Endothelial cell of umbilical vein (primary cell): Measurements from ENCODE around the gene HOXA11. TPM values are rescaled to one million over a fixed set of nuclear protein-coding genes. Genes with fewer than 3 reads are reported as not detected.
A peak's percentile ranks its signal among the peaks of the same experiment; 100 is the strongest.

ENCODE experiments used
- BruUV-seq: library from RNA; stranded (reverse); fragments of 400-500 nt; replicated peaks from 2 replicates; lab custom pipeline; 2021; lab: Mats Ljungman, UMichigan
- CTCF ChIA-PET: fragments of 300-600, 350-600 bp; sonication (Branson Sonifier 250); formaldehyde crosslinking; loops from one replicate; lab custom pipeline; 2021; ENCODE audit warnings: antibody characterized with exemption, inconsistent platforms; lab: Charles Lee
- POLR2A ChIA-PET: fragments of 300-600, 350-600 bp; sonication (Branson Sonifier 250); formaldehyde crosslinking; loops from one replicate; lab custom pipeline; 2021; ENCODE audit warnings: antibody characterized with exemption, inconsistent platforms; lab: Charles Lee
- DNase-seq: peaks from one replicate; pipeline ENCODE4 v3.0.0-alpha.2; 2011; ENCODE audit warnings: low read depth, low spot score
- FAIRE-seq: peaks from 2 replicates; lab custom pipeline; 2011; peaks lifted over from hg19 to GRCh38; lab: Jason Lieb, UNC
- H2AFZ ChIP-seq: 2 replicates; pipeline ENCODE4 v1.6.0; 2012; ENCODE audit warnings: low read depth, low read length, control low read depth, inconsistent platforms
- H3K27ac ChIP-seq: 2 replicates; pipeline ENCODE4 v1.5.1; 2011; ENCODE audit warnings: low read depth, mild to moderate bottlenecking, control low read depth, low read length, moderate library complexity; ENCODE audit not compliant: insufficient read depth
- H3K27me3 ChIP-seq, 2 experiments: 2 replicates each; pipeline versions ENCODE4 v1.6.0 to v1.6.1; 2011; ENCODE audit warnings: low read length in 2 of 2, mixed read lengths in 1 of 2; ENCODE audit not compliant: control insufficient read depth in 2 of 2, insufficient read depth in 2 of 2
- H3K36me3 ChIP-seq, 2 experiments: 2 replicates in 1 of 2; 3 replicates in 1 of 2; pipeline ENCODE4 v1.5.1; 2011; ENCODE audit warnings: low read length in 2 of 2, mild to moderate bottlenecking in 1 of 2, moderate library complexity in 1 of 2; ENCODE audit not compliant: control insufficient read depth in 2 of 2, insufficient read depth in 2 of 2; ENCODE audit errors: extremely low read depth in 1 of 2
- H3K4me1 ChIP-seq: 3 replicates; pipeline ENCODE4 v1.5.1; 2011; ENCODE audit warnings: mild to moderate bottlenecking, low read length; ENCODE audit not compliant: control insufficient read depth, insufficient read depth; ENCODE audit errors: extremely low read depth
- H3K4me2 ChIP-seq: 2 replicates; pipeline ENCODE4 v1.6.1; 2011; ENCODE audit warnings: low read length, control low read depth, mixed read lengths; ENCODE audit not compliant: insufficient read depth
- H3K4me3 ChIP-seq, 3 experiments: fragments of 200-600 bp in 1 of 3; sonication (generic), shearing (Covaris generic) in 1 of 3; replicated peaks in 1 of 3; 2 replicates each; pipeline ENCODE4 v1.5.1; 2011 to 2016; ENCODE audit warnings: control low read depth in 3 of 3, low read length in 3 of 3, mild to moderate bottlenecking in 2 of 3, inconsistent platforms in 1 of 3, low read depth in 1 of 3, moderate library complexity in 1 of 3; ENCODE audit not compliant: insufficient read depth in 1 of 3
- H3K79me2 ChIP-seq: 2 replicates; pipeline ENCODE4 v1.6.0; 2012; ENCODE audit warnings: low read length, inconsistent platforms; ENCODE audit not compliant: control insufficient read depth, insufficient read depth
- H3K9ac ChIP-seq: replicated peaks from 2 replicates; pipeline ENCODE3; 2011; ENCODE audit warnings: low read length, control low read depth; ENCODE audit not compliant: insufficient read depth; ENCODE audit errors: extremely low read depth
- H3K9me1 ChIP-seq: replicated peaks from 3 replicates; pipeline ENCODE4 v1.6.0; 2011; ENCODE audit warnings: mild to moderate bottlenecking, low read length; ENCODE audit not compliant: control insufficient read depth, insufficient read depth; ENCODE audit errors: extremely low read depth
- H3K9me3 ChIP-seq: replicated peaks from 2 replicates; pipeline ENCODE4 v1.5.1; 2012; ENCODE audit warnings: low read length, inconsistent platforms; ENCODE audit not compliant: control insufficient read depth, insufficient read depth
- H4K20me1 ChIP-seq: replicated peaks from 2 replicates; pipeline ENCODE3; 2011; ENCODE audit warnings: mild to moderate bottlenecking, low read length; ENCODE audit not compliant: control insufficient read depth, insufficient read depth; ENCODE audit errors: extremely low read depth
- EZH2 ChIP-seq: IDR thresholded peaks from 2 replicates; pipeline ENCODE4 v1.6.1; 2012; ENCODE audit warnings: borderline replicate concordance, low read depth, mild to moderate bottlenecking, moderate library complexity, low read length, inconsistent platforms; ENCODE audit not compliant: severe bottlenecking
- POLR2A ChIP-seq: IDR thresholded peaks from 2 replicates; pipeline ENCODE4 v1.6.1; 2012; ENCODE audit warnings: low read depth, mild to moderate bottlenecking, control low read depth, low read length
- POLR2AphosphoS5 ChIP-seq: IDR thresholded peaks from 2 replicates; pipeline ENCODE4 v1.6.1; 2012; ENCODE audit warnings: low read depth, mild to moderate bottlenecking, control low read depth, low read length, moderate library complexity; ENCODE audit not compliant: insufficient read depth
- dilution Hi-C: fragments of 300-500 bp; cut with MboI; formaldehyde crosslinking; loops from one replicate; pipeline ENCODE4 v1.15.0; 2019; ENCODE audit warnings: low sequenced_read_pairs; ENCODE audit not compliant: extremely low pct_ligation_motif_present
- intact Hi-C: fragments of 100-400 bp; cut with micrococcal nuclease; formaldehyde crosslinking; loops from one replicate; pipeline ENCODE4 v1.10.0; 2022
- polyA plus RNA-seq, 4 experiments: library from polyadenylated mRNA; depleted of rRNA in 3 of 4; stranded (reverse) in 3 of 4; unstranded in 1 of 4; fragments of >200 nt; gene quantifications; 2 replicates each; pipeline versions ENCODE4 v1.2.1 to v1.2.3, GENCODE V29; 2011 to 2012; ENCODE audit warnings: missing spikeins in 1 of 4
- total RNA-seq: library from RNA; stranded (reverse); gene quantifications from 2 replicates; pipeline ENCODE4 v1.2.3, GENCODE V29; 2021
- TF ChIP-seq, protein P1 (sequence below), 2 donors: IDR thresholded peaks; 1 replicate in 1 of 2; 2 replicates in 1 of 2; pipeline ENCODE4 v1.5.1; 2011; ENCODE audit warnings: low read length in 2 of 2, mild to moderate bottlenecking in 2 of 2, moderate library complexity in 2 of 2, control low read depth in 1 of 2, inconsistent platforms in 1 of 2, low read depth in 1 of 2; ENCODE audit not compliant: insufficient read depth in 1 of 2; ENCODE audit errors: extremely low read depth in 1 of 2

Gene HOXA11
- total and polyA plus RNA-seq, 2 donors (not counting 3 experiments of a cell fraction or from before 2014, with no cell fraction given), result 10.4 to 16.7 TPM

DNA sequence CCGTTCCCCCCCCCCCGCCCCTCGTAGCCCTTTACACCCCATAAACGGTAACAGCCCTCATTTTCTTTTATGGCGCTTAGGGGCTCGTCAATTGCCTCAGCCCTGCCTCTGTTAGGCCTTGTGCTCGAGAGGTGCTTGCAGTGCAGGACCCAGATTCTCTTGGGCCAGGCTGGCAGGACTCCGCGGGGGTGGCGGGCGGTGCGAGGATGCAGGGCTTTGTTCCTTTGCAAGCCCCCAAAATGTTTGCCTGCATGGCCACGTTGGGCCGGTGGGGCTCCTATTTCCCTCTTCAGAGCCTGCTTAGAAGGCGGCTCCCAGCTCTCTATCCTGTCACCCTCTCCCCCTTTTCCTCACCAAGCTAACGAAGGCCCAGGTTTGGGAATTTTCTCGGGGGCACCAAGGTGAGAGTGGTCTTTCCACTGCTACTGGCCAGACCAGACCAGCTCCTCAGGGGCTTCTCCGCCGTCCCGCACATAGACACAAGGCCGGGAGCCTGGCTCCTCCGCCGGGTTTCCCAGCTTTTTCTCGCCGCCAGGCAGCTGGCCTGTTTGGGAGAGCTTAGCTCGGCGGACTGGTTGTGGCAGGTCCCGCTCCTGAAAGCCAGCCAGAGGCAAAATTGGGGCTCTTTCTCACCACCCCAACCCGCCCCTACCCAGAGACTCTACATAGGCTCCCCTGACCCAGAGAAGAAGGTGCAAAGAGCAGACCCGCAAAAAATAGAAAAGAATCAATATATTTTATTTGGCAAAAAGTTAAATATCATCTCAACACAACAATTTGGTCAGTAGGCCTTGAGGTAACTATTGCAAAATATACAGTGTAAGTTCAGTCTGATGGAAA is 23.1 kb downstream of the HOXA11 start:
- CTCF ChIA-PET, result interaction anchor here (1.0 to 4.6 kb wide), 34 partner anchors 9 to 1300 kb away, joined by 3 to 145 read pairs (median 8); partner anchors contain the start of genes HOXA10, HOXA11, HOXA3 and HOXA4
- no peaks in the 10 kb centered on the region for H3K9me1 ChIP-seq
- H3K9ac ChIP-seq, result peak overlapping the region; percentile 85
- POLR2A ChIA-PET, result interaction anchor here (0.7 to 2.4 kb wide), 8 partner anchors 9 to 1878 kb away, joined by 3 to 15 read pairs (median 4); partner anchors contain the start of genes HOXA11 and HOXA3
- DNase-seq (no peak), FAIRE-seq (no peak)
- peaks cover 3 to 7% of the 10 kb centered on the region in 2 experiments for H3K36me3 ChIP-seq
- no peak for TF ChIP-seq POLR2AphosphoS5
- peak; percentile 38 for TF ChIP-seq POLR2A
- BruUV-seq, result no TSS peak
- H3K9me3 ChIP-seq, result no peaks in the 10 kb centered on the region
- no peak overlapping the region for H2AFZ ChIP-seq
- H3K4me3 ChIP-seq, result peak overlapping the region; percentile 63 to 98 (median 88)
- H3K4me2 ChIP-seq, result peak overlapping the region; percentile 91
- dilution Hi-C loops (loop anchor here (10.0 to 25.0 kb wide), 3 partner anchors 307 to 975 kb away; no protein-coding TSS in a partner anchor), intact Hi-C loops (loop anchor here (1.0 to 5.0 kb wide), 11 partner anchors 19 to 1770 kb away; partner anchors contain the start of gene HOXA5)
- peaks cover 53% of the 10 kb centered on the region for H3K4me1 ChIP-seq
- no peaks in the 10 kb centered on the region for H3K27me3 ChIP-seq
- H3K79me2 ChIP-seq, result peaks cover 77% of the 10 kb centered on the region
- peak overlapping the region; percentile 57 for H3K27ac ChIP-seq
- H4K20me1 ChIP-seq, result no peaks in the 10 kb centered on the region

DNA sequence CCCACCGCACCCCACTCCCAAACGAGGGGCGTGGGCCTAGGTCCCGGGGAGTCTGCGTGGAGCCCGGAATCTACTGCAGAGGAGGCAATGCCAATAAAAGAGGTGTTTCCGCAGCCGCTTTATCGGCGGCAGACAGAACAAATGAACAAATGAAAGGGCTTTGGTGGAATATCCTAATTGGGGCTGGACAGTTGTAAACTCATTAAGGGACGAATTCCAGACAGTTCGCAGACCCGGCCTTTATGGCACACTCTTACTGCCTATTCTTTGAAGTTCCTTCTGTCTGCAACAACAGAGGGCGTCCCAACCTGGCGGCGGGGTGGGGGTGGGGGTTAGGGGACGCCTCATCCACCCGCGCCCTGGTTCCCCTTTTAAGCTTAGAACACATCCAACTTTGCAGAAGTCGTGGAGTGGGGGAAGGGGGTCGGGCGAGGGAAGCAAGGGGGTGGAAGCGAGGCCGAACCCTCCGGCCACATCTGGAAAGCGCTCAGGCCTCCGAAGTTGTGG is 23.8 kb downstream of the HOXA11 start:
- Histone ChIP-seq H3K27ac (no peak overlapping the region), H3K9ac (no peak overlapping the region), H3K9me3 (no peaks in the 10 kb centered on the region), H4K20me1 (no peaks in the 10 kb centered on the region), H3K4me2 (peak overlapping the region; percentile 60), H3K36me3 (peaks cover 3 to 7% of the 10 kb centered on the region in 2 experiments), H3K27me3 (no peaks in the 10 kb centered on the region), H3K4me1 (peaks cover 48% of the 10 kb centered on the region), H3K4me3 (peak overlapping the region in 2 of 3 experiments; percentile 31 to 63), H2AFZ (no peak overlapping the region), H3K79me2 (peaks cover 76% of the 10 kb centered on the region), H3K9me1 (no peaks in the 10 kb centered on the region)
- ChIA-PET POLR2A (interaction anchor here (0.7 to 2.4 kb wide), 11 partner anchors 9 to 1879 kb away, joined by 3 to 15 read pairs (median 3); partner anchors contain the start of genes HOXA11 and HOXA3), CTCF (interaction anchor here (0.6 to 4.6 kb wide), 43 partner anchors 9 to 1310 kb away, joined by 3 to 145 read pairs (median 6); partner anchors contain the start of genes HOXA10, HOXA11, HOXA3 and HOXA4)
- intact Hi-C loops (loop anchor here (1.0 to 5.0 kb wide), 11 partner anchors 18 to 1769 kb away; partner anchors contain the start of gene HOXA5), dilution Hi-C loops (loop anchor here (10.0 to 25.0 kb wide), 3 partner anchors 306 to 974 kb away; no protein-coding TSS in a partner anchor)
- DNase-seq (no peak), FAIRE-seq (no peak)
- no peak for TF ChIP-seq EZH2
- TF ChIP-seq, protein P1, sequence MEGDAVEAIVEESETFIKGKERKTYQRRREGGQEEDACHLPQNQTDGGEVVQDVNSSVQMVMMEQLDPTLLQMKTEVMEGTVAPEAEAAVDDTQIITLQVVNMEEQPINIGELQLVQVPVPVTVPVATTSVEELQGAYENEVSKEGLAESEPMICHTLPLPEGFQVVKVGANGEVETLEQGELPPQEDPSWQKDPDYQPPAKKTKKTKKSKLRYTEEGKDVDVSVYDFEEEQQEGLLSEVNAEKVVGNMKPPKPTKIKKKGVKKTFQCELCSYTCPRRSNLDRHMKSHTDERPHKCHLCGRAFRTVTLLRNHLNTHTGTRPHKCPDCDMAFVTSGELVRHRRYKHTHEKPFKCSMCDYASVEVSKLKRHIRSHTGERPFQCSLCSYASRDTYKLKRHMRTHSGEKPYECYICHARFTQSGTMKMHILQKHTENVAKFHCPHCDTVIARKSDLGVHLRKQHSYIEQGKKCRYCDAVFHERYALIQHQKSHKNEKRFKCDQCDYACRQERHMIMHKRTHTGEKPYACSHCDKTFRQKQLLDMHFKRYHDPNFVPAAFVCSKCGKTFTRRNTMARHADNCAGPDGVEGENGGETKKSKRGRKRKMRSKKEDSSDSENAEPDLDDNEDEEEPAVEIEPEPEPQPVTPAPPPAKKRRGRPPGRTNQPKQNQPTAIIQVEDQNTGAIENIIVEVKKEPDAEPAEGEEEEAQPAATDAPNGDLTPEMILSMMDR (IDR thresholded peaks at IDR 0.05; ENCODE audit: extremely low read depth in 1 of 2, insufficient read depth in 1 of 2, low read depth in 1 of 2, low read length in 2 of 2), result no peak
- BruUV-seq, result no TSS peak
